ELR (cell line): Measurements from ENCODE around the gene CD93.

Experiments used
- DNase-seq: peaks from one replicate; pipeline ENCODE4 v3.0.0-alpha.2; 2015; ENCODE audit warnings: low read depth

CD93 gene

DNA sequence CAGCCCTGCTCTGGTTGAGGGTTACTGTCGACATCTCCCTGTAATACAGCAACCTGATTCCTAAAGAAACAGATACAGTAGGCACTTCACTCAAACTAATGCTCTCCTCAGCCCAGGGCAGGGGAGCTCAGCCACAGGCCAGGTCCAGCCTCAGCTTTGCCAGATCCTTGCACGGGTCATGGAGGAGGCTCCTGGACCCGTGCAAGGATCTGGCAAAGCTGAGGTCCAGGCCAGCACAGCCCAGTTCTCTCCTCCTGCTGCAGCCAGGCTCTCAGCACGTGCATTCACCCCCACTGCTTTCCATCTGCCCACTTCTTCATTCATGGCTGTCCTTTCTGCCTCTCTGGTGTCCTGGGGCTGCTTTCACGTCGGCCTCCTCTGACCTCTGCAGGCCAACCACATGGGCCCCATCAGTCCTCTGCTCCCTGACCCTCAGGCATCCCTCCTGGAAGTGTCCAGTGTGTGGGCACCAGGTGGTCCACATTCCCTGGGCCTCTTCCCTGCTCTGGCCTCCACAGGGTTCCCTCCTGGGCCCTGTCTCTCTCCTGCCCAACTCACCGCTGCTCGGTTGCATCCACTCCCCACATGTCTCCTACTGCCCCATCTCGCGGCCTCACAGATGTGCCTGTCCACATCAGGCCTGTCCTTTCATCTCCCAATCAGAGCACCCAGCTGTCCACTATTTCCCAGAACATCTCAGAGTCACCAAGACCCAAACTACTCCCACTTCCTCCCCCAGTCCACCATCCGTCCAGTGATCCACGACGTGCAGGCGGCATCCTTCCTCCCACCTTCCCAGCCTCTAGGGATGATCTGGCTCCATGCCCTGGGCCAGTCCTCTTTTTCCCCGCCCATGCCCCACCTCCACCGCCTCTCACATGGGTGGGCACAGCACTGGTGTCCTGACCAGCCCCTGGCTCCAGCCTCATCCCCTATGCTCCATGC lies 11.8 kb upstream of the CD93 start:
- no peak for DNase-seq

DNA sequence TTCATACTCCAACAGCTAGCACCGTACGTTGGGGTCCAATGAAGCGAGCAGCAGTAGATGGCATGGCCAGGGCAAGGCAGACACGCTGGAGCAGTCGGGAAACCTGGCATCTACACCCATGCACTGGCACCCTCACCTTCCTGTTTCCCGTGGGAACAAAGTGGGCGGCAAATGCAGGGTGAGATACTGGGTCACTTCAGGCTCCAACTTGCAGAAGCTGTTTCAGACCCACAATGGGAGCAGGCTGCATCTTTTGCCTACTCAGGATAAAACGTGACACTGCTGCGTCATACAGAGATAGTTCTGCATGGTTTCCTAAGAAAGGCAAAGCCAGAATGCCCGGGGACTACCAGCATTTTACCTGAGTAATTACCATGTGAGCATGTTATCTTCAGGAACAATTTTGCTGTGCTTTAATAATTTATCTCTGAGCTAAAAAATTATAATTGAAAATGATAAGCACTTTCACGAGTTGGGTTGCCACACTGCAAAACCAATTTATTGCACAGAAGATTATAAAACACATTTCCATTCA lies 10.9 kb upstream of the CD93 start:
- DNase-seq = no peak

DNA sequence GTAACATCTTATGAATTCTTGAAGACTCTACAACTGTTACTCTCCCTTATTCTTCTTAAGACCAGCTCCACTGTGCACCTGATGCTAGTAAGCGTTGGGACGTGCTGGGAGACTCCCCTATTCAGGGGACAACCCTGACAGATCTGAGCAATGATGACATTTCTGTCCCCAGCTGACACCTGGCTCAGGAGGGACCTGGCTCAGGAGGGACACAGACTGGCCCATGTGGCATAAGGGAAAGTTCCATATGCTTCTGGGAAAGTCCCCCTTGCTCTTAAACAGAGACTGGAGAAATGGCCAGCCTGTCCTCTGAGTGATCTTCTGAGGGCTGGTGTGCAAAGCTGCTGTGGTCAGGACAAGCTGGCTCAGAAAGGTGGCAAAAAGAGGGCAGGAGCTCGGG lies 10.0 kb upstream of the CD93 start:
- no peak for DNase-seq

DNA sequence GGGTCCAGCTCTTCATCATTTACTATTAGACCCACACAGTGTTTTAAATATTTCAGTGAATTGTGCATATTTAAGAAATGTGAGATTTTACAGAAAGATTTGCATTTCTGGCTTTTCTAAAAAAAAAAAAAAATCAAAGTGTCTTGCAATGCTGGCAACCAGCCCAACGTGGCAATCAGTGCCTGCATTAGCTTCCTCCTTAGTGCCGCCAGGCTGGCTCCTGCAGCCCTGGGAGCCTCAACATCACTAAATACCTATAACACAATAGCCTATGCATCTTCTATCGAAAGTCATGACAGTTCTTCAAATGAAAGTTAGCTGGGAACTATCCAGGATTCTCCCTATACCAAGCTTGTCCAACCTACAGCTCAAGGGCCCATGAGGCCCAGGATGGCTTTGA lies 9.4 kb upstream of the CD93 start:
- DNase-seq = no peak

DNA sequence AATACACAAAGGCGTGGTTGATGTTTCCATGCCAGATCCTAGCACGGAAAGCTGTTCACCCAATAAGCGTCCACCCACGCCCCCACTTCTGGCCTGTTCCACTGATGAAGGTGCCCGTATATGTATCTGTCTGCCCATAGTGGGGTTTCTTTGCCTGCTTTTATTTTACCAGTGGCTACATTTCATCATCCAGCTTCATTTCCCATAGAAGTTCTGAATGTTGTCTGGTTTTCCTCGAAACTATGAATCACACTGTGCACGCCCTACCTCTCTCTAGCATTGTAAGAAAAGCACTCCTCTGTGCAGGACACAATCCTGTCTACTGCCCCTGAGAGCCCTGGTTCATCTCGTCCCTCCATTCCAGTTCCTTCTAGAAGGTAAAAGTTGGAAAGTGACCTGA lies 8.8 kb upstream of the CD93 start:
- no peak for DNase-seq

DNA sequence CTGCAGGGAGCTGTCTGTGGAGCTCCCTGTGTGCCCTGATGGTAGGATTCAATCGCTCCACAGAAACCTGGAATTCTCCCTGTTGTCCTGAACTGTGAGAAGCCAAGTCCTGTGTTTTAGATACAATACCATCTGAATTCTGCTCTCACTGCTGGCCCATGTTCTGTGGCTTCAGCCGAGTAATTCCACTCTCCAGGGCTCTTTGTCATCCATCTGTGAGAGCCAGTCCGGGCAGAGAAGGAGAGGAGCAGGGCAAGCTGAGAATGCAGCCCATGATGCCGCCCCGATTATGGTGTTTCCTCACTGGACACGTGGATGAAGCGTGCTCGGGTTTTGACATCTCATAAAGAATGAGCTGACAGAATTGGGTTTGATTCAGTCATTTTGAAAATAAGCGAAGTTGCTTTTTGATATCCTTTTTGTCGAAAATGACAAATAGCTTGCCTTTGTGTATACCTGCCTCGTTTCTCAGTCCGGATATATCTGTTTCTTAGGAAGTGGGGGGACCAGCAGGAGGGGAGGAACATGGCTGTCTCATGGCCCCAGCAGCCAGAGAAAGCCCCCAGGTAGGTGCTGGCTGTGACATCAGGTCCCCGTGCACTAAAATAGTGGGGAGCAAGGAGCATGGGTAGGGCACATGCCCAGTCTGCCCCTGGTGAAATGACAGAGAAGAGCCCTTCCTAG lies 8.2 kb upstream of the CD93 start:
- no peak for DNase-seq

DNA sequence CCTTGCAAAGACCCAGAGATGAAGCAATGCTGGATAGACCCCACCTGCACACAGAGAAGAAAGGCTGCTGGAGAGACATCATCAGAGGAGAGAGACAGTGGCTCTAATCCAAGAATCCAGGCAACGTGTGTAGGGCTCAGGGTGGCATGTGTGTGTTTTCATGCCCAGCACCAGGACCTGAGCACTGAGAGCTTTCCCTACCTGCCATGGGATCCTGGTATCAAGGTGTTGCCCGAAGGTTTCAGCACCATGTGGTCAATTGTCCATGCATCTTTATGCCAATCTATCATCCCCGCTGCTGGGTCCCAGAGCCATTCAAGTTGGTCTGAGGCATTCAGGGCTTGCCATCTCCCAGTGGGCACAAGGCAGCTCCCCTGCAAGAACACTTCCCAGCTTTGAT lies 7.5 kb upstream of the CD93 start:
- DNase-seq = no peak

DNA sequence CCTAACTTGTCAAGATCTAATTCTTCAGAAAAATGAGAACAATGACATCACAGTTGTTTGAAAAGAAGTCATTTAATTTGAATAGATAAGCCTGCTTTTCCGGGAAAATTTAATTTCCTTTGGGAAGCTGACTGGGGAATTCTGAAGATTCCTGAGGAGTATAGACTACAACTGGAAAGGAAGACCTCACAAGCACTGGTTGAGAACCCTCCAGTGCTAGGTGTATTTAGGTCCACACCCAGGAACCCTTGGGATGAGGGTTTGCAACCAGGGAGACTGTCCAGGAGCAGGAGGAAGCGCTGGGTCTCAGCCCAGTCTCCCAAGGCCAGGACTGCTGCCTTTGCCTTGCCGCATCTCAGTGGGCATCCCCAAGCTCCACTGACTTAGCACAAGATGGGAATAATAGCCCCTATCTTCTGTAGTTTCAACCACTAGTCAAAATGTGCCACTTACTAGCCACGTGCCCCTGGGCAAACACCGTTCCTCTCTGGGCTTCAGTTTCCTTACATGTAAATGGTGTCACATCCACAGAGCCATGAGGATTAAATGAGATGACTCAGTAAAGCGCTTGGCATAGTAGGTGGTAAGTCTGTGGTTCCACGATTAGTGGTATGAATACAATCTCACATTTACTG lies 6.9 kb upstream of the CD93 start:
- DNase-seq = no peak

DNA sequence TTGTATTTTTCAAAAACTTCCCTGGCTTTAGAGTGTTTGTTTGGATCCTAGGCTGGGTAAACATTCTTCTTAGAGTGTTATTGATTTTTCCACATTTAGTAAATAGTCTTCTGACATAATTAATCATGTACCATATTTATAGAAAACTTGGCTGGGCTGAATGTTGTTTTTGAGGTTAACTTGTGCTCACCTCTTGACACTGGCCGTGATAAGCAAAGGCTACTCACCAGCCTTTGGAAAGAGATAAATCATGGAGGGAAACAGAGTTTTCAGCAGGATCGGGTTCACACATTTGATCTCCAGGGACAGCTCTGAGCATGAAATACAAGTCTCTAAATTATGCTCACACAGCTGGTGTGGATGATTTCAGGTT lies 6.2 kb upstream of the CD93 start:
- no peak for DNase-seq

DNA sequence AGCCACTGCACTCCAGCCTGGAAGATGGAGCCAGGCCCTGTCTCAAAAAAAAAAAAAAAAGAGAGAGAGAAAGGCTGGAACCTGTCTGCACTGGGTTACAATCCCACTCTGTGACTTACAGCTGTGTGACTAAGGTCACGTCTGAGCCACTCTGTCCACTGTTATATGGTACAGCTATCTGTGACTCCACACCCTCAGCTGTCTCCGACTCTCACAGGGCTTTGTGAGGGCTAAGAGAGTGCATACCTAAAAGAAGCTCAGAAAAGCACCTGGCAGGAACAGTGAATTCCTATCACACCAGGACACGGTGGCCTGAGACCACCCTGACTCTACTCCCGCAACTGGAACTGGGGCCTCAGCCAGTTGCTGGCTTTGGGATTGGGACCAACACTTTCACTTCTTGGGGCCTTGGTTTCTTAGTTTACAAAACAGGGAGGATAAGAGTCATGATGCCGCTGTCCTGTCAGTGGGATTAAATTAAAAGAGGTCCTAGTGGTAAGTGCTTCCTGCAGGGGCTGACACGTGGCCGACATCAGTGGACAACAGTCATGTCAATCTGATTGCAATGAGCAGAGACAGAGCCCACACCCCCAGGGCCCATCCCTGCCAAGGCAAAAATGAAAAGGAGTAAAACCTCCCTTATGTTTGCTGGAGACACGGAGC lies 5.7 kb upstream of the CD93 start:
- no peak for DNase-seq

DNA sequence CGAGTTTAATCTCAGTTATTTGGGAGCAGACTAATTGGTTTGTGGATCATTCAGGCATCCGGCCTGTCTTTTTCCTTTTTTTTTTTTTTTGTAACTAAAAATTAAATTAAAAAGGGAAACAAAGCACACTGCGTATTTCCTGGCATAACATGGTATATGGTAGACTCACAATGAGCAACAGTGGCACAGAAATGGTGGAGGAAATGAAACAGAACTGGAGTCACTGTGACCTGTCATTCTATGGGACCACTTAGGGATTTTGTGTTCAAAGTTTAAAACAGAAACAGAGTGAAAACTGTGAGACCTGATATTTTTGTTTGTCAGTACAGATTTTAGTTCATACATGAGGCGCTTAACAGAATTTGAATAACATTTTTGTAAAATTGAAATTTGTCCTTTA lies 4.8 kb upstream of the CD93 start:
- no peak for DNase-seq

DNA sequence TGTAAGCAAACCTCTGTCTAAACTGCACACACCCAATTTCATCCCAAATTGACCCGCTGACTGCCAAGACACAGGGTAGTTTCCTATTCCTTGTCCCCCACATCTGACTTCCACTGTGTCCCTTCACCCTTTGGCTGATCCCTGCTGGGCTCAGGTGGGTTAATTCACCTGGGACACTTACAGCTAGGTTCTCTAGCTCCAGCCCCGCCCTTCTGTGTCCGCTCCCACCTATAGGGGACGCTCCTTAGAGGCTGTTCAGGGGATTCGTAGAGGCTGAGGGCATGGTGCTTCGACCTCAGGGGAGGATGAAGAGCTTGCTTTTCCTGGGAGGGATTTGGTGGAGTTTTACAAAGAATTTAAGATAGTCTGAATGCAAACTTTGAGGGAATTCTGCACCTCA lies 4.0 kb upstream of the CD93 start:
- DNase-seq = no peak

DNA sequence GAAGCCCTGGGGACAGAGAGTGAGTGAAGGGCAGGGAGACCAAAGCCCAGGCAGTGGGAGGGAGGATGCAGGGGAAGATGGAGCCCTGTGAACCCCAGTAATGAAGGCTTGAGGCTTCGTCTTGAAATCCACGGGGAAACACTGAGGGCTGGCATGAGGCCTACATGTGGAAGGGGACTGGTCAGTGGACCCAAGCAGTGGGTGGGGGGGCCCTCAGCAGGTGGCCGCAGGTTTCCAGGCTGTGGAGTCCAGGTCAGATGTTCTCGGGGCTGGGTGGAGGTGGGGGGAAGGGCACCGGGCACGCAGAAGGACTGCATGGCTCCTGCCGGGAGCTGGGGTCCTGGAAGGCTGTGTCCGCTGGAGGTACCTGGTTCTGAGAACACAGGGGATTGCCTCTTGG lies 2.7 kb upstream of the CD93 start:
- no peak for DNase-seq

DNA sequence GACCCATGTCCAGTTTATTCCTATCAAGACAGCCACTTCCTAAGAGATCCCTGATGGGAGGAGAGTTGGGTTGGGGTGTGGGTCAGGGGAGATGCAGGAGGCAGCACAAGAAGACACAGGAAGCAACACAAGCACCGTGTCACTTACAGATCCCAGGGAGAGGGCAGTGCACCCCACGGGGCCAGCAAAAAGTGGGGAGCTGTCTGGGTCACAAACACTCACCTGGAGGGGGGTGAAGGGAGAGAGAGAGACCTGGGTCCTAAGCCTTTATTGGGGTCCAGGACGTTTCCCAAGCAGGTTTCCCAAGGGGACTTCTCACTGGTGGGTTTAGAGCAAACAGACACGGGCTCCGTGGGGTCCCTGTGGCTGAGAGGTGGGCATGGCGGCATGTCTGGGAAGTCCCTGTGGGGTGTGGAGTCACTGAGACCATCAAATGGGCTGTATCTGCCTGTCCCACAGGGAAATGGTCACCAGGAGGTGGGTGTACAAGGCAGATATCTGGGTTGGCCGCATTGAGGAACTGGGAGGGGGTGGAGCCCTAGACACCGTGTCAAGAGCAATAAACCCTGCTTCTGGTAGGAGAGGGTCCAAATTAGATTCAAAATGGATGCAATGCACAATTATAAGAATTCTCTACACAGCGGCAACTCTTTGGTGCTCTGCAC lies 1.6 kb upstream of the CD93 start:
- DNase-seq = no peak

DNA sequence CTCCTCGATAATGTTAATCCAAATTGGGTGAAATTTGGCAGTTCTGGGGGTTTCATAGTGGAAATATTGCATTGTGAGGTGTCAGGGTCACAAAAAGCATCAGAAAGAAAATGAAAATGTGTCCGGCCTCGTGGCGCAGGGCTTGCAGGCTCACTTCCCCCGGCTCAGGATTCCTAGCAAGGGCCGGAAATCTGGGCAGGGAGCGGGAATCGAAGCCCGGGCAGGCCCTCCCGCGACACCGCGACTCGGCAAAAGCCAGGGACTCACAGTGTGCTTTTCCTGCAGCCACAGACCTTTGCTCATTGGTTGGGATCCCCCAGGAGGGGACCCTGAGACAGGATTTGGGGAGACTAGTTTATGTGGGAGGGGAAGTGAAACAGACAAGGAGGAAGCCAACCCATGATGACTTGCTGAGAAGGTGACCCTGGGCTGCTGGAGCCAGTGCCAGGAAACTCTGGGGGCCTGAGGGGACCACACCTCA lies 847 bp upstream of the CD93 start:
- no peak for DNase-seq

DNA sequence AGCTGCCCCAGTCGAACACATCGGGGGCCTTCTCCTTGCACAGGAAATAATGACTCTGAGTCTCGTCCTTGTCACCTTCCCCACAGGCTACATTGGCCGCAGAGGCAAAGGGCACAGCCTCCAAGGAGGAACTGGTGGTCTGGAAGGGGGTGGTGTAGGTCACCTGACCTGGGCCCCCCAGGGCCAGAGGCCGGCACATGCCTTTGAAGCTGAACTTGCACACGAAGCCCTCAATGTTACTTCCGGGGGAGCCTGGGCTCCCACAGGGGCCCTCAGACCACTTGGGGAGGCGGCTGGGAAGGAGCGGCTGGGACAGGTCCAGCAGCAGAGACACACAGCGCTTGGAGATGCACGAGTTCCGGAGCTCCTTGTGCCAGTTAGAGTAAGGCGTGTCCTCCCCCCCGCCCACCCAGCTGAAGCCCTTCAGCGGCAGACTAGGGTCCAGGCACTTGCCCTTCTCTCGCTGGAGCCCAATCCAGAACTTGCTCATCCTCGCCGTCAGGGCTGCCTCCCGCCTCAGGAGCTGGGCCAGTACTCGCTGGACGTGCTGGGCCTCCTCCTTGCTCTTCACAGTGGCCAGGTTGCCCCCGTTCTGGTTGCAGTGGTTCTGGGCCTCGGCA lies 578 bp downstream of the CD93 start:
- DNase-seq = no peak

DNA sequence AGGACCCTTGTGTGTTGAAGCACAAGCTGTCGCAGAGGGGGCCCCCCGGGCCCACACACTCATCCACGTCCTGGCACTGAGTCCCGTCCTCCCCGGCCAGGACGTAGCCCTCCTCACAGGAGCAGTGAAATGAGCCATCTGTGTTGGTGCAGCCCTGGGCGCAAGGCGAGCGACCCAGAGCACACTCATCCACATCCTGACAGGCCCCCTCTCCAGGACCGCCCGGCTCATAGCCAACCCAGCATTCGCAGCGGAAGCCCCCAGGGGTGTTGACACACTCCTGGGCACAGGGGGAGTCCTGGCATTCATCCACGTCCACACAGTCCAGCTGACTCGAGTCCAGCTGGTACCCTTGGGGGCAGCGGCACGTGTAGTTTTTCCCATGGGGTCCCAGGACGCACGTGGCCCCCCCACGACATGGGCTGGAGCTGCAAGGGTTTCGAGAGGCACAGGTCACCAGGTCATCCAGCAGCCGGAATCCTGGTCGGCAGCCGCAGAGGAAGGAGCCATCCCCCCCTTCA lies 1.2 kb downstream of the CD93 start:
- no peak for DNase-seq

DNA sequence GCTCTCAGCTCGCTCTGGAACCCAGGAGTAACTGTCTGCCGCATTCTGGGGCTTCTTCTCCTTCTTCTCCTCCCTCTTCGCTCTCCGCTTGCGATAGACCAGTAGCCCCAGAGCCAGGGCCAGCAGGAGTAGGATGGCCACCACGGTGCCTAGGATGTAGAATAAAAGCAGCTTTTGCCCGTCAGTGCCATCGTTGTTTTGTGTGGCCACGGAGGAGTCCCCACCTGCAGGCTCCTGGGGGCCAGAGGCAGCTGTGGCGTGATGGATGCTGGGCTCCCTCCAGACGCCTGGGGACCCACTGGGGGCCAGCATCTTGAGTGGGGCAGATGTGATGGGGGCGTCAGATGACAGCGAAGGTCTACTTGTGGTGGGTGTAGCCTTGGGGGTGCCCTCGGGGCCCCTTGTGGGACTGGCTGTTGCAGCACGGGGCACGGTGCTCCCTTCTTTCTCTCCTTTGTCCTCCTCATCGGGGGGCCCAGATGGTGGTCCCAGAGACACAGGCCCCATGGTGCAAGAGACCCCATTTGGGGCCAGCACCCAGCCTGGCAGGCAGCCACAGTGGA lies 1.8 kb downstream of the CD93 start:
- no peak for DNase-seq

DNA sequence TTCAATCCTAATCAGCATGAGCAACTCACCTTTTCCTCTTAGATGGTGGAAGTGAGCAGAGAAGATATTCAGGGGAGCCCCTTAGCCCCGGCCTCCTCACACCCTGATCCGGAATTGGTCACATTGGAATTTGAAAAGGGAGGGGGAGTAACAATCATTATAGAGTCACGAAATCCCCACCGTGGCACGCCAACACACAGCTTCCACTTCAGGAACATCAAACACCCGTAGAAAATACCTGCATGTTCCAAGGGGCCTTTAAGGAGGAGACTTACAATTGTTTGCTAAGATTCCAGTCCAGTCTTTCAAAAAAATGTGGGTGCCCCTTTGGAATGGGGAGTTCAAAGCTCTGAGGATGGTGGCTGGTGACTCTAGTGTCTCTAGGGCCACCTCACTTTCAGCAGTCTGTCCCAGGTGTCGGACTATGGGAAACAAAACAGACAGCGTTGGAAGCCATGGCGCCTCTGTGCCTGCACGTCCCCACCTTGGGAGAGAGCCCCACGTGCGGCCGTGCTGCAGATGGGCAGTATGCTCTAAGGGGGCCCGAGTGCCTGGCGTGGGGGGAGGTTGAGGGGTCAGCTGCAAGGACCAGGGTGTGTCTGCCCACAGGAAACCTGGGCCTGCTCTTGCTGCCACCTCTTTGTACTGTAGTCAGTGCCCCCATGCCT lies 2.4 kb downstream of the CD93 start:
- DNase-seq = no peak
